ENCODE data around the gene ANKS4B.

DNA sequence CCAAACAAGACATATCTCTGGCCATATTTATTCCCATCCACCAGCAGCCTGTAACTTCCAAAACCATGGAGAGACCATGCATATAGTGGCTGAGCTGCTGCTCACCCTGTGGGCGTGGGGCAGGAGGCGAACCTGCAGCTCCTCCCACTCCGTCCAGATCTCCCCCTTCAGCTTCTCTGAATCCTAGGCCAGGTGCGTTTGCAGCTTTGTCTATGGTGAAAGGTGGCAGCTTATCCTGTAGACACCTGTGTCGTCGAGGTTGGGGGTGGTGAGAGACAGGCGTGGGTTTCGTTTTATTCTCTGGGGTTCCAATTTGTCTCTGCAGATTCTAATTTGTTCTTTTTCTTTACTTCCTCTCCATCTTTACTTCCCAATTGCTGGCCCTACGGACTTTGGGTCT, 9.7 kb upstream of the ANKS4B start:
- TF ChIP-seq, protein P1, sequence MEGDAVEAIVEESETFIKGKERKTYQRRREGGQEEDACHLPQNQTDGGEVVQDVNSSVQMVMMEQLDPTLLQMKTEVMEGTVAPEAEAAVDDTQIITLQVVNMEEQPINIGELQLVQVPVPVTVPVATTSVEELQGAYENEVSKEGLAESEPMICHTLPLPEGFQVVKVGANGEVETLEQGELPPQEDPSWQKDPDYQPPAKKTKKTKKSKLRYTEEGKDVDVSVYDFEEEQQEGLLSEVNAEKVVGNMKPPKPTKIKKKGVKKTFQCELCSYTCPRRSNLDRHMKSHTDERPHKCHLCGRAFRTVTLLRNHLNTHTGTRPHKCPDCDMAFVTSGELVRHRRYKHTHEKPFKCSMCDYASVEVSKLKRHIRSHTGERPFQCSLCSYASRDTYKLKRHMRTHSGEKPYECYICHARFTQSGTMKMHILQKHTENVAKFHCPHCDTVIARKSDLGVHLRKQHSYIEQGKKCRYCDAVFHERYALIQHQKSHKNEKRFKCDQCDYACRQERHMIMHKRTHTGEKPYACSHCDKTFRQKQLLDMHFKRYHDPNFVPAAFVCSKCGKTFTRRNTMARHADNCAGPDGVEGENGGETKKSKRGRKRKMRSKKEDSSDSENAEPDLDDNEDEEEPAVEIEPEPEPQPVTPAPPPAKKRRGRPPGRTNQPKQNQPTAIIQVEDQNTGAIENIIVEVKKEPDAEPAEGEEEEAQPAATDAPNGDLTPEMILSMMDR (IDR thresholded peaks at IDR 0.05; ENCODE audit: low read depth, low read length, missing input control): no peak
- no peak for TF ChIP-seq RAD21 (IDR thresholded peaks at IDR 0.05)
- TF ChIP-seq ZBTB33 (IDR thresholded peaks at IDR 0.05): no peak
- no peak for TF ChIP-seq JUND (IDR thresholded peaks at IDR 0.05)
- no peak for TF ChIP-seq REST (IDR thresholded peaks at IDR 0.05)
- TF ChIP-seq, protein P2, sequence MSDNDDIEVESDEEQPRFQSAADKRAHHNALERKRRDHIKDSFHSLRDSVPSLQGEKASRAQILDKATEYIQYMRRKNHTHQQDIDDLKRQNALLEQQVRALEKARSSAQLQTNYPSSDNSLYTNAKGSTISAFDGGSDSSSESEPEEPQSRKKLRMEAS (IDR thresholded peaks at IDR 0.05): no peak
- TF ChIP-seq GABPA (IDR thresholded peaks at IDR 0.05 in 1 of 2, conservative IDR thresholded peaks at IDR 0.05 in 1 of 2): no peak
